ENCODE results near the gene ISG20L2.

ISG20L2 gene

GRCh38 chr1:156700736-156701531, 27.6 kb downstream of the ISG20L2 start:
- DNase-seq (ENCODE audit: low read depth): no peak
- no peak overlapping the region for H3K4me3 ChIP-seq (ENCODE audit: low read depth, low read length)
- TF ChIP-seq, protein P1, sequence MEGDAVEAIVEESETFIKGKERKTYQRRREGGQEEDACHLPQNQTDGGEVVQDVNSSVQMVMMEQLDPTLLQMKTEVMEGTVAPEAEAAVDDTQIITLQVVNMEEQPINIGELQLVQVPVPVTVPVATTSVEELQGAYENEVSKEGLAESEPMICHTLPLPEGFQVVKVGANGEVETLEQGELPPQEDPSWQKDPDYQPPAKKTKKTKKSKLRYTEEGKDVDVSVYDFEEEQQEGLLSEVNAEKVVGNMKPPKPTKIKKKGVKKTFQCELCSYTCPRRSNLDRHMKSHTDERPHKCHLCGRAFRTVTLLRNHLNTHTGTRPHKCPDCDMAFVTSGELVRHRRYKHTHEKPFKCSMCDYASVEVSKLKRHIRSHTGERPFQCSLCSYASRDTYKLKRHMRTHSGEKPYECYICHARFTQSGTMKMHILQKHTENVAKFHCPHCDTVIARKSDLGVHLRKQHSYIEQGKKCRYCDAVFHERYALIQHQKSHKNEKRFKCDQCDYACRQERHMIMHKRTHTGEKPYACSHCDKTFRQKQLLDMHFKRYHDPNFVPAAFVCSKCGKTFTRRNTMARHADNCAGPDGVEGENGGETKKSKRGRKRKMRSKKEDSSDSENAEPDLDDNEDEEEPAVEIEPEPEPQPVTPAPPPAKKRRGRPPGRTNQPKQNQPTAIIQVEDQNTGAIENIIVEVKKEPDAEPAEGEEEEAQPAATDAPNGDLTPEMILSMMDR (IDR thresholded peaks at IDR 0.05; ENCODE audit: insufficient read depth, low read depth, low read length, missing control alignments): no peak

GRCh38 chr1:156698995-156699394, 29.6 kb downstream of the ISG20L2 start:
- TF ChIP-seq, protein P1 (IDR thresholded peaks at IDR 0.05; ENCODE audit: insufficient read depth, low read depth, low read length, missing control alignments): no peak
- DNase-seq (ENCODE audit: low read depth): no peak
- no peak overlapping the region for H3K4me3 ChIP-seq (ENCODE audit: low read depth, low read length)

GRCh38 chr1:156697481-156697880, 31.1 kb downstream of the ISG20L2 start:
- H3K4me3 ChIP-seq (ENCODE audit: low read depth, low read length): no peak overlapping the region
- TF ChIP-seq, protein P1 (IDR thresholded peaks at IDR 0.05; ENCODE audit: insufficient read depth, low read depth, low read length, missing control alignments): no peak

DNA sequence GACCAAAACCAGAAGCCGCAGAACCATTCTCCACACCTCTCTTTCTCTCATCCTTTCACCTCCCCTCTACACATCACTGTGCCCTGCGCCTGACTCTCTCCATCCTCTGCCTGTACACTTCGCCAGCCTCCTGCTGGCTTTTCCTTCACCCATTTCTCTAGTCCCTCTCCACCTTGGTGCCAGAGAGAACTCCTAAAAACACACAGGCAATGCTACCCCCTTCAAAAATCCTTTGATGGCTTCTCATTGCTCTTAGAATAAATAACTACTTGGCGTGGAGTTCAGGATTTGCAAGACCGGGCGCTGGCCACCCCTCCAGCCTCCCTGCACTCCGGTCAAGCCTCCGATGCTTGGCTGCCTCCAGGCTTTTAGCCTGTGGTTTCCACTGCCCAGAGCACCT, 31.8 kb downstream of the ISG20L2 start:
- TF ChIP-seq, protein P1 (IDR thresholded peaks at IDR 0.05; ENCODE audit: insufficient read depth, low read depth, low read length, missing control alignments): no peak
- no peak overlapping the region for H3K4me3 ChIP-seq (ENCODE audit: low read depth, low read length)
- no peak for DNase-seq (ENCODE audit: low read depth)

More at GRCh38 chr1:156697481-156697880, 31.1 kb downstream of the ISG20L2 start:
- no peak for DNase-seq (ENCODE audit: low read depth)

DNA sequence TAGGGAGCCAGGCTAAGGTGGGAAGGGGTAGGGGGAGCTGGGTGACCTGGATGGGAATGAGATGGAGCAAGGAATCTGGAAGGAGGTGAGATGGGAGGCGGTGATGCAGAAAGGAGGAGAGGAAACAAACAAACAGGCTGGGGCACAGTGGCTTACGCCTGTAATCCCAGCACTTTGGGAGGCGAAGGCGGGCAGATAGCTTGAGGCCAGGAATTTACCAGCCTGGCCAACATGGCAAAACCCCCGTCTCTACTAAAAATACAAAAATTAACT, 33.9 kb downstream of the ISG20L2 start:
- TF ChIP-seq, protein P1 (IDR thresholded peaks at IDR 0.05; ENCODE audit: insufficient read depth, low read depth, low read length, missing control alignments): no peak
- H3K4me3 ChIP-seq (ENCODE audit: low read depth, low read length): no peak overlapping the region
- DNase-seq (ENCODE audit: low read depth): no peak

GRCh38 chr1:156693848-156694689, 34.5 kb downstream of the ISG20L2 start:
- DNase-seq (ENCODE audit: low read depth): no peak
- H3K4me3 ChIP-seq (ENCODE audit: low read depth, low read length): no peak overlapping the region
- TF ChIP-seq, protein P1 (IDR thresholded peaks at IDR 0.05; ENCODE audit: insufficient read depth, low read depth, low read length, missing control alignments): no peak
